ENCODE results near the gene ACAD11.
"Not testable (repeated sequence)": the region's sequence is repeated elsewhere in the genome, so short reads cannot be mapped to it uniquely, and the experiment has no call there.

ACAD11 gene

GRCh38 chr3:132606085-132606484, 53.5 kb downstream of the ACAD11 start:
- DNase-seq (ENCODE audit: low read depth in 2 of 3, low spot score in 2 of 3) = no peak

DNA sequence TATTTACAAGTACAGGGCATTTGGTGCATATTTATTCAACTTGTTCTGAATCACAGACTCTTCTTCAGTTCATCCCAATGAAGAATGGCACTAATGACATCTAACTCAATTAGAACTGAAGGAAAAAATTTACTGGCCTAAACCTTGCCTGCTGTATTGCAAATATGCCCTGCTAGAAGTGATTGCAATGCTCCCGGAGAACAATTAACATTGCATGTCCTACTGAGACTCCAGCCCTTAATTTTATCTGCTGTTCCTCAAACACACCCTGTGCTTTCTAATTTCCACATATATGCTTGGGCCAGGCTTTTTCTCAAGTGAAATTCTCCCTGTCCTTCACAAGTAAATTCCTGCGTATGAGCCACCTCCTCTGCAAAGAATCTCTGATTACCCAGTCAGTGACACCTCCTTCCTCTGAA, 54.2 kb downstream of the ACAD11 start:
- no peak for DNase-seq (ENCODE audit: low read depth in 2 of 3, low spot score in 2 of 3)

GRCh38 chr3:132600614-132601013, 59.0 kb downstream of the ACAD11 start:
- not testable (repeated sequence) for DNase-seq (ENCODE audit: low read depth in 2 of 3, low spot score in 2 of 3)

GRCh38 chr3:132598181-132598580, 61.4 kb downstream of the ACAD11 start:
- DNase-seq (ENCODE audit: low read depth in 2 of 3, low spot score in 2 of 3) = no peak

GRCh38 chr3:132597660-132598059, 61.9 kb downstream of the ACAD11 start:
- no peak for DNase-seq (ENCODE audit: low read depth in 2 of 3, low spot score in 2 of 3)

DNA sequence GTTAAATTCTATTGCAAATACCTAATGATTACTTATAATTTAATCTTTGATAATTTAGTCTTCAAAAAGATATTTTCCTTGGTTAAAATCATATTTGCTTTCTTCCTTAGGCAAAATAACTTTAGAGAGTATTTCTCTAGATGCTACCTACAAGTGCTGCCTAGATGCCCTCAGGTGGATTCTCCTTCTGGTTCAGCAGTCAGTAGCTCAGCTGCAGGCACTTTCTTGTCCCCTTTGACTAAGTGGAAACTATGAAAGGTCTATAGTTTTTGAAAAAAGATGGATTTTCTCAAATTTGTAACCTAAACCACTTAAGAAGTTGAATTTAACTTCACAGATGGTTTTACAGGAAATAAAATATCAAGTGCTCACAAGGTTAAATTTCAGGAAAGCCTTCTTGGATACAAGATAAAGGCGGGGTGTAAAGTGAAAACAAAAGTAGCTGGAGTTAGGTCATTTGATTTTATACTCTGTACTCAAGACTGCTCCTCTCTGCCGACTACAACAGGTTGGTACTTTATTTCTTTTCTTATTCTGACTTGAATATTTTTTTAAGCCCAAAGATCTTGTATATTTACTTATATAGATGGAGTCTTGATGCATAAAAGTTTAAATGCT, 62.7 kb downstream of the ACAD11 start, which contains the start of gene ACKR4:
Gene ACKR4, plus strand, starts transcription at position 455 of the 618 bp plus-strand sequence. CDS start 3,128 bp downstream, outside the sequence.
- DNase-seq (ENCODE audit: low read depth in 2 of 3, low spot score in 2 of 3) = no peak

- DNase-seq (ENCODE audit: low read depth in 2 of 3, low spot score in 2 of 3) = no peak
These were observed 63.3 kb downstream of the ACAD11 start for GRCh38 chr3:132596326-132596725.

DNA sequence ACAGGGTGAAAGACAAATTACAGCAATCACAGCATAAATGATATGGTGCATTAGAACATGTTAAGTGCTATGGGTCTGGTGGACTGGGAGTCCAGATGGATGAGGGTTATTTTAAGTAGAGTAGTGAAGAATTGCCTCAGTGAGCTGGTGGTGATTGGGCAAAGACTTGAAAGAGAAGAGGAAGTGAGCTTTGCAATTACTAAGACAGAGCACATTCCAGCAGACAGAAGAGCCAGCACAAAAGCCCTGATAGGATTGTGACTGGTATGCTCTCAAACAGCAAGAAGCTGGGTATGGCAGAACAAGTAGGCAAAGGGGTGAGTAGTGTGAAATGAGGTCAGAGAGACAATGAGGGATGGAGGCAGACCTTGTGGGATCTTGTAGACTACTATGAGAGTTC, 64.6 kb downstream of the ACAD11 start:
- no peak for DNase-seq (ENCODE audit: low read depth in 2 of 3, low spot score in 2 of 3)

DNA sequence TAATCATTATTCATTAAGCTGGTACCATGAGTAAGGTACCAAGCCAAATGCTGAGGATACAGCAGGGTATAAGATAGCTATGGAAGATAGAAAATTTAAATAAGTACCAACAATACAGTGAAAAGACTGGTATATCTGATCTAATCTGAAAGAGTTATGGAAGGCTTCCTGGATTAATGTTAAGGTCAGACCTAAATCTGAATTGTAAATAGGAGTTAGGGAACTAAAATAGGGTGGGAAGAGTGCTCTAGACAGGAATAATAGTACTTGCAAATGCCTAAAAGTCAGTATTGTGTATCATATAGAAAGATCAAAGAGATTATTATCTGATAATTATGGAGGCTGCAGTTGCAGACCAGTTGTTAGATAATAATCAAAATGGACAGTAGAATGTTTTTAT, 65.1 kb downstream of the ACAD11 start:
- no peak for DNase-seq (ENCODE audit: low read depth in 2 of 3, low spot score in 2 of 3)

DNA sequence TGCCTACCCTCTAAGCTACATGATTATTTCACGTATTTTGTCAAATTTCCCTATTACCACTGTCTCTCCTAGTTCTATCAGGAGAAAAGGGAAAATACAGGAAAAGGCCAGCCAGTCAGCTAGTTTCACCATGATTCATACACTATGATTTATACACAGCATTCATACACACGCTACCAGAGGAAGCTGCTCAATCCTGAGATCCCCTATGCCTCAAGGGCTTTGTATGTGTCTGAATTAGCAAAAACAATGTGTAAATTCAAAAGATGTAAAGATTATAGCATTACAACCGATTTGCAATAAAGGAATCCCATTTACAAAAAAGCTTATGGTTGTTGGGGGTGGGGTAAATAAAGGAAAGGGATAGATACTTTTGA, 65.7 kb downstream of the ACAD11 start:
- no peak for DNase-seq (ENCODE audit: low read depth in 2 of 3, low spot score in 2 of 3)

DNA sequence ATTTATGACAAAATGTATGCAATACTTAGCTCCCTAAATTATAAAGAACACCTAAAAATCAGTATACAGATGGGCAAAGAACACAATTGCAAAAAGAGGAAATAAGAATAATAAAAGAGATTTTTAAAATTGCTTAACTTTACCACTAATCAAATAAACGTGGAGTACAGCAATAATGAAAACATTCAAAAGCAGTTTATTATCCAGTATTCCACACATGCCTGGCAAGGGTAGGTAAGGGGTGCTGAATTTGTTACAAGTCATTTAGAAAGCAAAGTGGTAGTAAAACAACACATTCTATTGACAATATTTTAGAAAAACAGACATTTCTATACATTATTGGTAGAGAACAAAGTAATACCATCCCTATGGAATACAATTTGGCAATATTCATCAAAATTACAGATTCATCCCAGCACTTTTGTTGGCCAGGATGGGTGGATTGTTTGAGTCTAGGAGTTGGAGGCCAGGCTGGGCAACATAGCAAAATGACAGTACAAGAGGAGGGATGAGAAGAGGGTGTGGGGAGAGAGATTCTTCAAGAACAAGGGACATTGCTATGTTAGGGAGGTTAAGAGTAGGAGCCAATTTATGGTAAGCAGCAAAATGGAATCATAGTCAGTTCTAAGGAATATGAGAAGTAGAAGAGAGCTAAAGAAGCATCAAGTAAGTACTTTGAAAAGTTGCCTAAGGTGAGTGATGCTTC, 66.2 kb downstream of the ACAD11 start:
- no peak for DNase-seq (ENCODE audit: low read depth in 2 of 3, low spot score in 2 of 3)

- no peak for DNase-seq (ENCODE audit: low read depth in 2 of 3, low spot score in 2 of 3)
These were observed 67.4 kb downstream of the ACAD11 start for GRCh38 chr3:132592216-132592615.

DNA sequence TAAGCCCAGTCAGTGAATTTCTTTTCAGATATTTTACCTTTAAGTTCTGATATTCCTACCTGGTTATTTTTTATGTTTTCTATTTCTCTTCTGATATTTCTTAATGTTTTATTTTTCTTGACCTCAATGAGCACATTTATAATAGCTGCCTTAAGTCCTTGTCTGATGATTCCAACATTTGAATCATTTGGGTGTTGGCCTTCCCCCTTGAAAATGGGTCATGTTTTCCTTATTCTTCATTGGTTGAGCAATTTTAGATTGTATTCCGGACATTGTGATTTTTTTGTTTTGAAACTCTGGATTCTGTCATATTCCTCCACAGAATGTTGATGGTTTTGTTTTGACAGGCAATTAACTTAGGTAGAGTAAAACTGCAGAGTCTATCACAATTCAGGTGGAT, 72.2 kb downstream of the ACAD11 start:
- no peak for DNase-seq (ENCODE audit: low read depth in 2 of 3, low spot score in 2 of 3)

DNA sequence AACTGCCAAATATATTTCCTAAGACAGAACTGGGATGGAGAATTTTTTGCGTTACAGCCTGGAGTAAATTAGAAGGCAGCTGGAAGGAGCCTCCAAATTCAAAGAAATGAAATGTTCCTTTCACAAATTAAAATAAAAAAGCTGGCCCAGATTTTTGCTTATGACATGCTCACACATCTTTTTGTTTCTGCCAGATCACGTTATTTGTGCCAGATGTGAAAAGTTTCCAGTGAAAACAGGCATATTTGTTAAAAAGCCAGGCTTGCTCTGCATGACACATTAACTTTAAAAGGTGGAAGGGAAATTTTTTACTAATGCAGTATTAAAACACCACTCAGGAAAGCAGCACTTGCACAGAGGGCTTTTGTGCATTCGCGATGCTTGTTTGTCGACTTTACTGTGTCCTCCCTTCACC, 85.8 kb downstream of the ACAD11 start:
- DNase-seq (ENCODE audit: low read depth in 2 of 3, low spot score in 2 of 3) = no peak

- DNase-seq (ENCODE audit: low read depth in 2 of 3, low spot score in 2 of 3) = no peak
These were observed 89.6 kb downstream of the ACAD11 start for GRCh38 chr3:132570016-132570415.

DNA sequence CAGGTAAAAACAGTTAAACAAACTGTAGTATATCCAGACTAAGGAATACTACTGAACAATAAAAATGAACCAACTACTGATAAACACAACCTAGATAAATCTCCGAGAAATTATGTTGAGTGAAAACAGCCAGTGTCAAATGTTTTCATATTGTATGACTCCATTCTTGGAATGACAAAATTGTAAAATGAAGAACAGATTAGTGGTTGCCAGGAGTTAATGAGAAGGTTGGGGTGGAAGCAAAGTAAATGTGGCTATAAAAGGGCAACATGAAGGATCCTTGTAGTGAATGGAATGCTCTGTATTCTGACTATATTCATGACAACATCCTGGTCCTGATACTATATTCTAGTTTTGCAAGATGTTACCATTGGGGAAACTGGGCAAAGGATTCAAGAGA, 90.0 kb downstream of the ACAD11 start:
- DNase-seq (ENCODE audit: low read depth in 2 of 3, low spot score in 2 of 3) = no peak

- DNase-seq (ENCODE audit: low read depth in 2 of 3, low spot score in 2 of 3) = no peak
These were observed 90.5 kb downstream of the ACAD11 start for GRCh38 chr3:132569153-132569552.

- no peak for DNase-seq (ENCODE audit: low read depth in 2 of 3, low spot score in 2 of 3)
These were observed 91.2 kb downstream of the ACAD11 start for GRCh38 chr3:132568422-132568821.

- no peak for DNase-seq (ENCODE audit: low read depth in 2 of 3, low spot score in 2 of 3)
These were observed 95.5 kb downstream of the ACAD11 start for GRCh38 chr3:132564070-132564465.

DNA sequence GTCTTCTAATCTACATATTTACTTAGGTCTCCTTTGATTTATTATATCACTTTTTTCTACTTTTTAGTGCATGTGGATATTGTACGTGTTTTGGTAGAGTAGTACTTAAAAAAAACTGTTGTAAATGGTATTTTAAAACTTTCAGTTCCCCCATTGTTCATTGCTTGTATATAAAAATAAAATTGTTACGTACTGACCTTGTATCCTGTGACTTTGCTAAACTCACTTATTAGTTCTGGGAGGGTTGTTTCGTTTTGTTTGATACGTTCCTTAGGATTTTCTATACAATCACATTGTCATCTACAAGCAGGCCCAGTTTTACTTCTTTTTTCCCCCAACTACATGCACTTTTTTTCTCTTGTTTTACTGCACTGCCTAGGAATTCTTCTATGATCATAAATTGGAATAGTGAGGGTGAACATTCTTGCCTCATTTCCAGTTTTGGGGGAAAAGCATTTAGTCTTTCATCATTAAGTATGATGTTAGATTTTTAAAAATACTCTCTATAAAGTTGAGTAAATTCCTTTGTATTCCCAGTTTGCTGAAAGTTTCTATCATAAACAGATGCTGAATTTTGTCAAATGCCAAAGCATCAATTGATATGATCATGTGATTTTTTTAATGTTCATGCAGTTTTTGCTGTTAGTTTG, 96.1 kb downstream of the ACAD11 start:
- no peak for DNase-seq (ENCODE audit: low read depth in 2 of 3, low spot score in 2 of 3)

- no peak for DNase-seq (ENCODE audit: low read depth in 2 of 3, low spot score in 2 of 3)
These were observed 98.6 kb downstream of the ACAD11 start for GRCh38 chr3:132561003-132561402.

DNA sequence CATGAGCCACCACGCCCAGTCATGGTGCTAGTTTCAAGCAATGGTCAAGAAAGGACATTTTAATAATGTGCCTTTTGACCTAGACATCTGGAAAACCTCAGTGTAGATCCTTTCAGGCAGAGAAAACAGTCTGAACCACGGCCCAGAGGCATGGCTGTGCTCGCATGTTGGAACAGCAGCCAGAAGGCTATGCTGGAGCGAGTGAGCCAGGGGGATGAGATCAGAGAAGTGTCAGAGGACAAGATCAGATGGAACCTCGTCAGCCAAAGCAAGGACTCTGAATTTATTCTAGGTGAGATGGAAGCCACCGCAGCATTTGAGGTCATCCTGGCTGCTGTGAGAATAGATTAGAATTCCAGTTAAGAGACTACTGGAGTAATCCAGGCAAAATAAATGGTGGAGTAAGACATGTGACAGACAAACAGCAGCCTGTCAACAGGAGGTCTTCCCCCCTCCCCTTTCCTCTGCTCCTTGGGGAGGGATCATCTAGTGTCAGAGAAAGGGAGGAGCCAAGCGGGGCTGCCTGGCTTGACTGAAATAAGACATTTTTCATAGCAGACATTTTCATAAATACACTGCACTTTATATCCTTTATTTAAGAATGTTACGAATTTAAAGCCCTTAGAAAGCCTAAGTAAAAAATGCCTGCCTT, 103.0 kb downstream of the ACAD11 start:
- no peak for DNase-seq (ENCODE audit: low read depth in 2 of 3, low spot score in 2 of 3)

All from activated CD8-positive, alpha-beta memory T cell treated with anti-CD3 and anti-CD28 coated beads for 48 hours (primary cell).